Stimulated activated memory B cell treated with anti-CD40 and anti-IgM and Interleukin-4, amounts not matched to agents 10 μg/mL and 1 μg/mL and 100 μg/mL, for 72 hours (primary cell): Measurements from ENCODE around the gene FIBP.

Source experiments
- ATAC-seq: fragments of 150-1000 bp; cut with Tn5 transposase; 2 replicates; pipeline ENCODE4 v1.10.0; 2021
- H3K27ac Mint-ChIP-seq: one replicate; pipeline ENCODE4 v1.8.0; 2022; ENCODE audit warnings: mild to moderate bottlenecking, mixed read lengths
- H3K27me3 Mint-ChIP-seq: one replicate; pipeline ENCODE4 v1.8.0; 2022; ENCODE audit warnings: mixed read lengths
- H3K36me3 Mint-ChIP-seq: one replicate; pipeline ENCODE4 v1.8.0; 2022; ENCODE audit warnings: mixed read lengths
- H3K4me1 Mint-ChIP-seq: one replicate; pipeline ENCODE4 v1.8.0; 2022; ENCODE audit warnings: mixed read lengths
- H3K4me3 Mint-ChIP-seq: one replicate; pipeline ENCODE4 v1.8.0; 2022; ENCODE audit warnings: mild to moderate bottlenecking, moderate library complexity, mixed read lengths
- H3K9me3 Mint-ChIP-seq: one replicate; pipeline ENCODE4 v1.8.0; 2022; ENCODE audit warnings: mixed read lengths

FIBP gene

GRCh38 chr11:65888163-65888814, at the start of gene FIBP:
TSS of gene FIBP (minus strand) at chr11:65888471. CDS start at chr11:65888418, 53 bp downstream.
- H3K9me3 Mint-ChIP-seq, result no peaks in the 10 kb centered on the region
- H3K4me1 Mint-ChIP-seq, result peaks cover 77% of the 10 kb centered on the region
- H3K4me3 Mint-ChIP-seq, result peak within 1 kb of the TSS; percentile 83
- H3K27me3 Mint-ChIP-seq, result no peaks in the 10 kb centered on the region
- H3K36me3 Mint-ChIP-seq, result peaks cover 22% of the 10 kb centered on the region
- ATAC-seq, result peak; percentile 80
- H3K27ac Mint-ChIP-seq, result peak within 1 kb of the TSS; percentile 92

- ATAC-seq, result no peak
- Mint-ChIP-seq H3K4me1 (peaks cover 16% of the 10 kb centered on the region), H3K9me3 (no peaks in the 10 kb centered on the region), H3K27me3 (peaks cover 12% of the 10 kb centered on the region), H3K36me3 (no peaks in the 10 kb centered on the region), H3K27ac (no peak overlapping the region), H3K4me3 (no peak overlapping the region)
Observed at GRCh38 chr11:65937766-65938165, 49.5 kb upstream of the FIBP start.

- H3K9me3 Mint-ChIP-seq, result no peaks in the 10 kb centered on the region
- no peak overlapping the region for H3K27ac Mint-ChIP-seq
- no peak for ATAC-seq
- no peak overlapping the region for H3K4me3 Mint-ChIP-seq
- H3K4me1 Mint-ChIP-seq, result peaks cover 7% of the 10 kb centered on the region
- no peaks in the 10 kb centered on the region for H3K36me3 Mint-ChIP-seq
- H3K27me3 Mint-ChIP-seq, result peaks cover 12% of the 10 kb centered on the region
Observed at GRCh38 chr11:65934014-65934413, 45.7 kb upstream of the FIBP start.

- no peak for ATAC-seq
- Mint-ChIP-seq H3K27ac (no peak overlapping the region), H3K9me3 (no peaks in the 10 kb centered on the region), H3K27me3 (peaks cover 9% of the 10 kb centered on the region), H3K4me3 (no peak overlapping the region), H3K4me1 (peaks cover 22% of the 10 kb centered on the region), H3K36me3 (no peaks in the 10 kb centered on the region)
Observed at GRCh38 chr11:65932558-65932919, 44.3 kb upstream of the FIBP start.

GRCh38 chr11:65931773-65932557, 43.7 kb upstream of the FIBP start:
- no peak overlapping the region for H3K27ac Mint-ChIP-seq
- peaks cover 3% of the 10 kb centered on the region for H3K27me3 Mint-ChIP-seq
- H3K9me3 Mint-ChIP-seq, result no peaks in the 10 kb centered on the region
- no peak for ATAC-seq
- no peaks in the 10 kb centered on the region for H3K36me3 Mint-ChIP-seq
- peaks cover 23% of the 10 kb centered on the region for H3K4me1 Mint-ChIP-seq
- H3K4me3 Mint-ChIP-seq, result no peak overlapping the region

- Mint-ChIP-seq H3K27ac (peak overlapping the region; percentile 96), H3K36me3 (peaks cover 6% of the 10 kb centered on the region)
Observed at GRCh38 chr11:65928667-65929066, 40.4 kb upstream of the FIBP start.

GRCh38 chr11:65927904-65928397, 39.7 kb upstream of the FIBP start:
- Mint-ChIP-seq H3K9me3 (no peaks in the 10 kb centered on the region), H3K27me3 (no peaks in the 10 kb centered on the region), H3K36me3 (peaks cover 13% of the 10 kb centered on the region), H3K27ac (peak overlapping the region; percentile 96), H3K4me1 (peaks cover 25% of the 10 kb centered on the region), H3K4me3 (peak overlapping the region; percentile 76)
- ATAC-seq, result peak; percentile 92

More at GRCh38 chr11:65928667-65929066, 40.4 kb upstream of the FIBP start:
- no peak for ATAC-seq
- peaks cover 25% of the 10 kb centered on the region for H3K4me1 Mint-ChIP-seq
- no peaks in the 10 kb centered on the region for H3K9me3 Mint-ChIP-seq
- peak overlapping the region; percentile 76 for H3K4me3 Mint-ChIP-seq
- no peaks in the 10 kb centered on the region for H3K27me3 Mint-ChIP-seq

- Mint-ChIP-seq H3K4me3 (no peak overlapping the region), H3K27ac (no peak overlapping the region), H3K9me3 (no peaks in the 10 kb centered on the region), H3K27me3 (no peaks in the 10 kb centered on the region), H3K36me3 (peaks cover 29% of the 10 kb centered on the region), H3K4me1 (peaks cover 34% of the 10 kb centered on the region)
- ATAC-seq, result no peak
Observed at GRCh38 chr11:65925397-65925796, 37.1 kb upstream of the FIBP start.

- peaks cover 29% of the 10 kb centered on the region for H3K36me3 Mint-ChIP-seq
- ATAC-seq, result no peak
- no peak overlapping the region for H3K27ac Mint-ChIP-seq
- peaks cover 26% of the 10 kb centered on the region for H3K4me1 Mint-ChIP-seq
- H3K4me3 Mint-ChIP-seq, result no peak overlapping the region
- H3K27me3 Mint-ChIP-seq, result no peaks in the 10 kb centered on the region
- no peaks in the 10 kb centered on the region for H3K9me3 Mint-ChIP-seq
Observed at GRCh38 chr11:65922565-65922964, 34.3 kb upstream of the FIBP start.

GRCh38 chr11:65921876-65922275, 33.6 kb upstream of the FIBP start:
- Mint-ChIP-seq H3K4me3 (no peak overlapping the region), H3K27me3 (no peaks in the 10 kb centered on the region), H3K36me3 (peaks cover 29% of the 10 kb centered on the region)

GRCh38 chr11:65921033-65921555, 32.8 kb upstream of the FIBP start:
- H3K27ac Mint-ChIP-seq, result no peak overlapping the region
- H3K4me1 Mint-ChIP-seq, result peaks cover 32% of the 10 kb centered on the region
- no peak for ATAC-seq
- H3K4me3 Mint-ChIP-seq, result peak overlapping the region; percentile 97
- H3K27me3 Mint-ChIP-seq, result no peaks in the 10 kb centered on the region
- H3K36me3 Mint-ChIP-seq, result peaks cover 29% of the 10 kb centered on the region
- H3K9me3 Mint-ChIP-seq, result no peaks in the 10 kb centered on the region

More at GRCh38 chr11:65921876-65922275, 33.6 kb upstream of the FIBP start:
- no peak for ATAC-seq
- H3K4me1 Mint-ChIP-seq, result peaks cover 25% of the 10 kb centered on the region
- no peaks in the 10 kb centered on the region for H3K9me3 Mint-ChIP-seq
- no peak overlapping the region for H3K27ac Mint-ChIP-seq

GRCh38 chr11:65920372-65920802, 32.1 kb upstream of the FIBP start:
- Mint-ChIP-seq H3K27me3 (no peaks in the 10 kb centered on the region), H3K27ac (peak overlapping the region; percentile 88), H3K9me3 (no peaks in the 10 kb centered on the region), H3K4me1 (peaks cover 39% of the 10 kb centered on the region), H3K36me3 (peaks cover 29% of the 10 kb centered on the region), H3K4me3 (peak overlapping the region; percentile 97)
- ATAC-seq, result no peak

GRCh38 chr11:65919573-65920371, 31.5 kb upstream of the FIBP start:
- peak; percentile 73 for ATAC-seq
- no peaks in the 10 kb centered on the region for H3K9me3 Mint-ChIP-seq

GRCh38 chr11:65919141-65919572, 30.9 kb upstream of the FIBP start, which contains the start of gene DRAP1:
TSS of gene DRAP1 (plus strand) at chr11:65919426. CDS start at chr11:65919502, 76 bp downstream.
- H3K4me3 Mint-ChIP-seq, result peak within 1 kb of the TSS; percentile 97
- H3K36me3 Mint-ChIP-seq, result peaks cover 26% of the 10 kb centered on the region
- peaks cover 51% of the 10 kb centered on the region for H3K4me1 Mint-ChIP-seq
- H3K9me3 Mint-ChIP-seq, result no peaks in the 10 kb centered on the region
- peak within 1 kb of the TSS; percentile 88 for H3K27ac Mint-ChIP-seq
- ATAC-seq, result peak; percentile 96
- no peaks in the 10 kb centered on the region for H3K27me3 Mint-ChIP-seq

More at GRCh38 chr11:65919573-65920371, 31.5 kb upstream of the FIBP start:
- no peaks in the 10 kb centered on the region for H3K27me3 Mint-ChIP-seq
- H3K4me3 Mint-ChIP-seq, result peak overlapping the region; percentile 97
- H3K27ac Mint-ChIP-seq, result peak overlapping the region; percentile 88
- H3K36me3 Mint-ChIP-seq, result peaks cover 29% of the 10 kb centered on the region
- H3K4me1 Mint-ChIP-seq, result peaks cover 45% of the 10 kb centered on the region
